Measurements from ENCODE around the gene C4A. TPM values are rescaled to one million over a fixed set of nuclear protein-coding genes. Genes with fewer than 3 reads are reported as not detected.
"Not testable (repeated sequence)": the region's sequence is repeated elsewhere in the genome, so short reads cannot be mapped to it uniquely, and the experiment has no call there.

The C4A gene
- total RNA-seq, 4 donors from 2014 or later, result 181 to 401 (median 227) TPM

GRCh38 chr6:32040299-32041049 lies 58.6 kb downstream of the C4A start:
- not testable (repeated sequence) for H3K4me3 ChIP-seq (replicated peaks in 1 of 3); H3K27ac ChIP-seq; H3K27me3 ChIP-seq; DNase-seq; H3K9me3 ChIP-seq; H3K36me3 ChIP-seq; H3K4me1 ChIP-seq
- WGBS, 2 donors, result no CpG with 5 or more reads among the region's 43 CpGs
- intact Hi-C loops (cut with DNase I), result loop anchor here (10.0 kb wide), 2 partner anchors 74 to 114 kb away; partner anchors contain the start of genes PPT2 and PRRT1

DNA sequence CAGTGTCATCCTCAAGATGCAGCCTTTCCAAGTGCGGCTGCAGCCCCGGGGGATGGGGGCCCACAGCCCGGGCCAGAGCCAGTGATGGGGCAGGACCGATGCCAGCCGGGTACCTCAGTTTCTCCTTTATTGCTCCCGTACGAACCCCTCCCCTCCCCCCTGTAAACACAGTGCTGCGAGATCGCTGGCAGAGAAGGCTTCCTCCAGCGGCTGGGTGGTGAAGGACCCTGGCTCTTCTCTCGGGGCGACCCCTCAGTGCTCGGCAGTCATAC lies 59.1 kb downstream of the C4A start:
- not testable (repeated sequence) for H3K9me3 ChIP-seq; H3K4me1 ChIP-seq; H3K27me3 ChIP-seq; H3K4me3 ChIP-seq (replicated peaks in 1 of 3); H3K27ac ChIP-seq; DNase-seq; H3K36me3 ChIP-seq
- WGBS, 2 donors, result no CpG with 5 or more reads among the region's 13 CpGs
- intact Hi-C loops (cut with DNase I), result loop anchor here (10.0 kb wide), 2 partner anchors 74 to 114 kb away; partner anchors contain the start of genes PPT2 and PRRT1

- not testable (repeated sequence) for H3K4me3 ChIP-seq (replicated peaks in 1 of 3); H3K36me3 ChIP-seq; H3K9me3 ChIP-seq; H3K27me3 ChIP-seq; H3K4me1 ChIP-seq; H3K27ac ChIP-seq; DNase-seq
- WGBS, 2 donors, result 66% methylated on average over 5 of the region's 10 CpGs; no CpG with 5 or more reads in 1 of the 2 donors
- intact Hi-C loops (cut with DNase I), result loop anchor here (10.0 kb wide), 2 partner anchors 73 to 113 kb away; partner anchors contain the start of genes PPT2 and PRRT1
Measured at GRCh38 chr6:32041385-32041784, 59.5 kb downstream of the C4A start.

GRCh38 chr6:32042276-32042675 lies 60.4 kb downstream of the C4A start:
- H3K27ac ChIP-seq; H3K9me3 ChIP-seq; H3K36me3 ChIP-seq; H3K27me3 ChIP-seq; DNase-seq; H3K4me3 ChIP-seq (replicated peaks in 1 of 3): not testable (repeated sequence)
- H3K4me1 ChIP-seq, result peaks cover 0 to 14% of the 10 kb centered on the region in 2 donors
- intact Hi-C loops (cut with DNase I), result loop anchor here (10.0 kb wide), 2 partner anchors 73 to 113 kb away; partner anchors contain the start of genes PPT2 and PRRT1
- 100% methylated on average over 3 of the region's 15 CpGs; no CpG with 5 or more reads in 1 of the 2 donors for WGBS, 2 donors

- not testable (repeated sequence) for DNase-seq; H3K9me3 ChIP-seq; H3K36me3 ChIP-seq; H3K27ac ChIP-seq; H3K4me3 ChIP-seq (replicated peaks in 1 of 3); H3K27me3 ChIP-seq
- WGBS, 2 donors, result 81 to 93% methylated on average over 11 to 12 of the region's 31 CpGs
- intact Hi-C loops (cut with DNase I), result loop anchor here (10.0 kb wide), 2 partner anchors 71 to 111 kb away; partner anchors contain the start of genes PPT2 and PRRT1
- peaks cover 0 to 27% of the 10 kb centered on the region in 2 donors for H3K4me1 ChIP-seq
Measured at GRCh38 chr6:32043589-32044380, 61.9 kb downstream of the C4A start.

GRCh38 chr6:32044916-32045315 lies 63.1 kb downstream of the C4A start:
- H3K9me3 ChIP-seq; DNase-seq; H3K27me3 ChIP-seq; H3K27ac ChIP-seq; H3K4me3 ChIP-seq (replicated peaks in 1 of 3); H3K36me3 ChIP-seq: not testable (repeated sequence)
- peaks cover 0 to 27% of the 10 kb centered on the region in 2 donors for H3K4me1 ChIP-seq
- 90 to 92% methylated on average over 5 to 8 of the region's 18 CpGs for WGBS, 2 donors
- intact Hi-C loops (cut with DNase I), result loop anchor here (10.0 kb wide), 2 partner anchors 70 to 110 kb away; partner anchors contain the start of genes PPT2 and PRRT1

DNA sequence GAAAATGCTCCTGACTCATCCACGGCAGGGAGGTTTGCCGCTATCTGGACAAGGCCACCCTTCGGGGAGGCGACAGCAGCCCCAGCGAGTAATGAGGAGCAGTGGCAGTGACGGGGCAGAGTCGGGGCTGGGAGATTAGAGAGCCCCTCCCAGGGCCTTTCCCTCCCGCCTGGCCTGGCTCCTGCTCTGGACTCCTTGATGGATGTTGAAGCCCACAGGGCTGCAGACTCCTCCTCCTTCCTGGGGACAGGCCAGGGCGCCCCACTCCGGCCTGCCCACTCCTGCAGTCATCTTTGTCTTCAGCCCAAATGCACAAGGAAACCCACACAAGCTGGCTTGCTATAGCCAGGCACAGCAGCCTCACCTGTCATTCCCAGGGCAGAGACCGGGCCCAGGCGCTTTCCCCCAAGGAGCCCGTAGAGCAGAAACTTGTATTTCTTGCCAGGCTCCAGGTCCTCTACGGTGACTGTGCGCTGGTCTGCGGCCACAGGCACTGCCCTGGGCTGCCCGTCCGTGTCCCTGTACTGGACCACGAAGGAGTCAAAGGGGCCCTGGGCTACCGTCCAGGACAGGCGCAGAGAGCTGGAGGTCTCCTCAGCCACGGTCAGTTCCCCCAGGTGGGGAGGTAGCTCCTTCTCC lies 64.1 kb downstream of the C4A start:
- H3K27ac ChIP-seq, result peak overlapping the region; percentile 14 to 82 (median 71)
- peak; percentile 12 to 32 for DNase-seq
- WGBS, 2 donors, result 58 to 67% methylated on average over 9 to 20 of the region's 22 CpGs
- no peak overlapping the region for H3K4me3 ChIP-seq (replicated peaks in 1 of 3)
- H3K4me1 ChIP-seq, result peaks cover 0 to 27% of the 10 kb centered on the region in 2 donors
- TF ChIP-seq, protein P1, sequence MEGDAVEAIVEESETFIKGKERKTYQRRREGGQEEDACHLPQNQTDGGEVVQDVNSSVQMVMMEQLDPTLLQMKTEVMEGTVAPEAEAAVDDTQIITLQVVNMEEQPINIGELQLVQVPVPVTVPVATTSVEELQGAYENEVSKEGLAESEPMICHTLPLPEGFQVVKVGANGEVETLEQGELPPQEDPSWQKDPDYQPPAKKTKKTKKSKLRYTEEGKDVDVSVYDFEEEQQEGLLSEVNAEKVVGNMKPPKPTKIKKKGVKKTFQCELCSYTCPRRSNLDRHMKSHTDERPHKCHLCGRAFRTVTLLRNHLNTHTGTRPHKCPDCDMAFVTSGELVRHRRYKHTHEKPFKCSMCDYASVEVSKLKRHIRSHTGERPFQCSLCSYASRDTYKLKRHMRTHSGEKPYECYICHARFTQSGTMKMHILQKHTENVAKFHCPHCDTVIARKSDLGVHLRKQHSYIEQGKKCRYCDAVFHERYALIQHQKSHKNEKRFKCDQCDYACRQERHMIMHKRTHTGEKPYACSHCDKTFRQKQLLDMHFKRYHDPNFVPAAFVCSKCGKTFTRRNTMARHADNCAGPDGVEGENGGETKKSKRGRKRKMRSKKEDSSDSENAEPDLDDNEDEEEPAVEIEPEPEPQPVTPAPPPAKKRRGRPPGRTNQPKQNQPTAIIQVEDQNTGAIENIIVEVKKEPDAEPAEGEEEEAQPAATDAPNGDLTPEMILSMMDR (IDR thresholded peaks at IDR 0.05), result no peak
- TF ChIP-seq POLR2A (IDR thresholded peaks at IDR 0.05), result no peak
- H3K36me3 ChIP-seq, result no peaks in the 10 kb centered on the region
- intact Hi-C loops (cut with DNase I), result loop anchor here (10.0 kb wide), 2 partner anchors 69 to 109 kb away; partner anchors contain the start of genes PPT2 and PRRT1
- no peaks in the 10 kb centered on the region for H3K27me3 ChIP-seq
- H3K9me3 ChIP-seq, result no peaks in the 10 kb centered on the region
